Caki2 (cell line): ENCODE measurements around the gene BBS7. TPM values are rescaled to one million over a fixed set of nuclear protein-coding genes. Genes with fewer than 3 reads are reported as not detected.

Experiments used
- DNase-seq: peaks from one replicate; pipeline ENCODE4 v3.0.0-alpha.2; 2015; ENCODE audit warnings: low read depth
- in situ Hi-C: cut with HindIII; loops from 2 replicates; pipeline ENCODE4 v1.10.0; 2016; ENCODE audit warnings: low sequenced_read_pairs, low pct_unique_long_range_greater_than_20kb, mixed read lengths
- total RNA-seq: library from RNA; depleted of rRNA; stranded (reverse); fragments of >200 nt; shearing (Covaris generic); gene quantifications from 2 replicates; pipeline ENCODE4 v1.2.3, GENCODE V29; 2014; ENCODE audit warnings: low replicate concordance

BBS7 gene
- total RNA-seq, 1 experiment from 2014 or later = 16.8 TPM

DNA sequence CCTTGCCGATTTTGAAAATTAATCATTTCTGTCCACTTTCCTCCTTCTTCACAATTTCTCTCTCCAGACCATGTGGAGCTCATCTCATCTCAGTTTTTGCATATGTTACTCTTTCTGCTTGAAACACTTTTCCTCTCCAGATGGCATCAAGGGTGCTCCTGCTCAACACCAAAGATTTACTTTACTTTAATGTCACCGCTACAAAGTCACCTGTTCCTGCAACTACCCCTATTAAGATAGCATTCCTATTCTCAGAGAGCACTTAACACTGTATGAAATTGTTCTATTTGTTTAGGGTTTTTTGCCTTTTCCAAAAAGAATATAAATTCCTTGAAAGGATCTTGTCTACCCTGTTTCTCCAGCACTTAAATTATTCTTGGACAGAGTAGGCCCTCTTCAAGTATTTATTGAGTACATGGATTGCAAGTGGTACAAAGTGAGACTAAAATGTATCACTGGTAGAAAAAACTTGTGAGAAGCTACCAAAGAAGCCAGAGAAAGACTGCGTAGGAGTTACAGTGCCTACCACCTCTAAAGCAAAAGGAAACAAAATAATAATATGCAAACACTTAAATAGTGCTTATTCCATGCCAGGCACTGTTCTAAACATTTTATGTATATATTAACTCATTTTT lies 70.3 kb downstream of the BBS7 start:
- in situ Hi-C loops = no loop called here
- DNase-seq = no peak

GRCh38 chr4:121799208-121799823 lies 71.0 kb downstream of the BBS7 start:
- in situ Hi-C loops = no loop called here
- no peak for DNase-seq

DNA sequence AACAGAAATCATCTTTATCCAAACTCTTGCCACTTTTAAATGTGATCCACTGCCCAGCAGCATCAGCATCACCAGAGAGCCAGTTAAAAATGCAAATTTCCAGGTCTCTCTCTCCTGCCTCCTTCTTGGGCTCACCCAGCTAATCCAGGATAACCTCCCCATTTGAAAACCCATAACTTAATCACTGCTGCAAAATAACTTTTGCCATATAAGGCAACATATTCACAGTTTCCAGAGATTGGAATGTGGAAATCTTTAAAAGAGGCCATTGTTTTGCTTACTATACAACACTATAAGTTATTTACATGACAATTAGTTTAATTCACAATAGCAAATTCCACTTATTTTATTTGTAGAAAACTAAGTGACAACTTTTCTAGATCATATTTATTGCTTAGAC lies 74.0 kb downstream of the BBS7 start:
- DNase-seq = no peak
- in situ Hi-C loops = no loop called here

GRCh38 chr4:121794505-121795188 lies 75.6 kb downstream of the BBS7 start:
- DNase-seq = no peak
- in situ Hi-C loops = no loop called here

DNA sequence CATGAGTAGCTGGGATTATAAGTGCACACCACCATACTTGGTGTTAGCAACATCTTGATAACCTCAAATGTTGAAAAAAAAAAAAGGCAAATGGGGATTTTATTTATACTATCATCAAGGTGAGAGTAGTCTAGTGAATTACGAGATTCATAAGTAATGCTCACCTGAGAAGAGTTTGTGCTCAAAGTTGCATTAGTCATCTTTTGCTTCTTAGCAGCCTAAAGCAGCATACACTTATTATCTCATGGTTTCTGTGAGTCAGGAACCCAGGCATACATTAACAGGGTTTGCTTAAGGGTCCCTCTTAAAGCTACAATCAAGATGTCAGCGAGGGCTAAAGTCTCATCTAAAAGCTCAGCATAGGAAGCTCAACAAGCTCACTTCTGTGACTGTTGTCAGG lies 77.3 kb downstream of the BBS7 start:
- no peak for DNase-seq
- in situ Hi-C loops = no loop called here

DNA sequence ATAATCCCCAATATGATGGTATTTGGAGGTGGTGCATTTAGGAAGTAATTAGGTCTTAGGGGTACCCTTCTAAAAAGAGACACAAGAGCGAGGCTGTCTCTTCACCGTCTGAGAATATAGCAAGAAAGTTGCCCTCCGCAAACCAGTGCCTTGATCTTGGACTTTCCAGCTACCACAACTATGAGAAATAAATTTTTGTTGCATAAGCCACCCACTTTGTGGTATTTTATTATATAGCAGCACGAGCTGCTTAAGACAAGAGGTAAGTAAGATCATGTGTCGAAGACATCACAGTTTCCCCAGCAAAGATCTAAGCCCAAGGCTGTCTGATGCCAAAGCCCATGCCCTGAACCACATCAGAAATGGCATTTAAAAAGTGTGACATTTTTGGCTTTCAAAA lies 78.8 kb downstream of the BBS7 start:
- in situ Hi-C loops = no loop called here
- no peak for DNase-seq

DNA sequence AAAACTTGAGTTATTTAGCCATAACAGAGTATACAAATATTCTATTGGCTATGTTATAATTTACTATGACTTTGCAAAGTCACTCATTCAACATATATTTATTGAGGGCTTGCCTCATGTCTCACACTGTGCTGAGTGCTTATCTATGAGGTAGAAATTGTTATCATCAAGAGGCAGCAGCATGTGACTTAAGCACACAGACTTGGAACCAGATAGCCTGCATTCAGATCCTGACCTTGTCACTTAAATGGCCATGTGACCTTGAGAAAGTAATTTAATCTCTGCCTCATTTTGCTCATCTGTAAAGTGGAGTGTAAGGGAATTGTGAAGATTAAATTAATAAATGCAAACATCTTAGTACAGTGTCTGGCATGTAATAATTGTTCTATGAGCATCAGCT lies 79.3 kb downstream of the BBS7 start:
- DNase-seq = no peak
- in situ Hi-C loops = no loop called here

GRCh38 chr4:121789960-121790829 lies 80.1 kb downstream of the BBS7 start:
- in situ Hi-C loops = no loop called here
- DNase-seq = no peak

DNA sequence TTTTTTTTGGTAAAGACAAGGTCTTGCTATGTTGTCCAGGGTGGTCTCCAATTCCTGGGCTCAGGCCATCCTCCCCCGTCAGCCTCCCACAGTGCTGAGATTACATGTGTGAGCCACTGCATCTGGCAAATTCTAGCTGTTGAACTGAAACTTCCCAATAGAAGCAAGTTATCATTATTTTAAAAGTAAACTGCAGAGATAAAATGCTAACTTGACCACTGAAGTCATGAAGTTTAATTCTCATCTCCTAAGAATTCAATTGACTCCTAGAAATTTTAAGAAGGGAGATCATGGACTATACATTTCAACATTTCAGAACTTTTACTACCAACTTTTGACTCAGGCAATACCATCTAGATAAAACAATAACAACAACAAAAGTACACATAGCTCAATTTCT lies 80.8 kb downstream of the BBS7 start:
- in situ Hi-C loops = no loop called here
- DNase-seq = no peak

DNA sequence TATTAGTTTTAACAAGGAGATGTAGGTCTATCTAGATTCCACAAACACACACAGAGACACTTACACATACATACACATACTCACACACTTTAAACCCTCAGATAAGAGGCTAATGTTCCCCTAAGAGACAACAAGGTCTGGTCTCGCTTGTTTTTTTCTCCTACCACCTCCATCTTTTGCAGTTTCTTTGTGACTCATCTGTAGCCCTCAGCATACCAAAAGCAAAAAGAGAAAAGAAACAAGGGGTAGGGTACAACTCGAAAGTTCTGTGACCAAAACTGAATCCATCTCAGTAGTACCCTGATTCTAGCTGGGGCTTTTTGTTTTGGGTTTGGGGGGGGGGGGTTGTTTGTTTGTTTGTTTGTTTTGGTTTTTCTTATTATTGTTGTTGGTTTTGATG lies 81.4 kb downstream of the BBS7 start:
- DNase-seq = no peak
- in situ Hi-C loops = no loop called here

- no peak for DNase-seq
- in situ Hi-C loops = no loop called here
Observed at GRCh38 chr4:121786221-121786620, 84.1 kb downstream of the BBS7 start.

GRCh38 chr4:121785479-121785878 lies 84.8 kb downstream of the BBS7 start:
- in situ Hi-C loops = no loop called here
- no peak for DNase-seq

GRCh38 chr4:121784975-121785374 lies 85.3 kb downstream of the BBS7 start:
- in situ Hi-C loops = no loop called here
- no peak for DNase-seq

- in situ Hi-C loops = no loop called here
- no peak for DNase-seq
Observed at GRCh38 chr4:121784401-121784800, 85.9 kb downstream of the BBS7 start.

DNA sequence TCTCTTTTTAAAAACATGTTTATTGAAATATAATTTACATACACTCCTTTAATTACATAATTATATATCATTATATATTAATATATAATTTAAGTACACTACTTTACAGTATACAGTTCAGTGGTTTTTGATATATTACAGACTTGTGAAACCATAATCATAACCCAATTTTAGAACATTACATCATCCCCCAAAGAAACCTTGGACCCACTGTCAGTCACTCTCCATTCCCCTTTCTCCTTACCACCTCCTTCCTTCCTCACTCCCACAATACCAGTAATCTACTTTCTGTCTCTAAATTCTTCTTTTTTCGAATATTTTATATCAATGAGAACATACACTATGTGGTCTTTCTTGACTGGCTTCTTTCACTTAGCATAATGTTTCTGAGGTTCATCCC lies 87.1 kb downstream of the BBS7 start:
- in situ Hi-C loops = no loop called here
- no peak for DNase-seq

DNA sequence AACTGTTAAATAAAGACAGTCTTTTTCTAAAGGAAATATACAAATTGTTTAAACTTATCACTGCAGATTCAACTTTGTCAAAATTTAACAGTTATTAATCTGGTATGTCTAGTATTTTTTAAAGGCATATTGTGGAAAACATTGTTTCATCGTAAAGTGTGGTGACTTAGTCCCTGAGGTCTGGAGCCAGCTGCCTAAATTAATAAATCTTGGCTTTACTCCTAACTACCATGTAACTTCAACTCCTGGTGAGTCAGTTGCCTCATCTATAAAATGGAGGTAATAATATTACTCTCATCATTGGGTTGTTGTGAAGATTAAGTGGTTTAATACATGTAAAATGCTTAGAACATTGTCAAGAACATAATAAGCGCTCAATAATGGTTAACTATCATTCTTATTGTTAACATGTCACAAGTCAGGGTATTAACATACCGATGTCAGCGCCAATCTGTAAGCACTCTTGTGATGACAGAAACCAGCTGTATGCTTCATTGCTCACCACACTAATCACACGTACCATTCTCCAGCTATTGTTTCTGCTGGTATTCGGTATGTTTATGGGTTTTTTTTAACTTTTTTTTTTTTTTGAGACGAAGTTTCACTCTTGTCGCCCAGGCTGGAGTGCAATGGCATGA lies 91.2 kb downstream of the BBS7 start:
- no peak for DNase-seq
- in situ Hi-C loops = no loop called here

DNA sequence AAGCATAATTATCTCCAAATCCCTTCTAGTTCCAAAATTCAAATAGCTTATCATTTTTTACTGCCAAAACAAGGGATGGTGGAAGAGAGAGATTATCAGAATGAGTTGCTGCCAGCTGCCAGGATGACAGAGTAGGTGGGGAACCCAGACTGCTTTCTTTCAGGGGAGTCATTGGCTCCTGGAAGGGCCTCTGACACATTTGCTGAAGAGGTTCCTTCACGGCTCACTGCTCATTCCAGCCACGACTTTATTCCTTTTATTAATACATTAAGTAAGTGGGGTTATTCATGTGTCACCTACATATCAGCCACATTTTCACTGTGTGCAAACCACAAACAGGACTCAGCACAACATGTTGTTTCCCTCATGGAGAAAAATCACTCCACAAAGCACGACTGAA lies 92.6 kb downstream of the BBS7 start:
- in situ Hi-C loops = no loop called here
- peak; percentile 27 for DNase-seq

DNA sequence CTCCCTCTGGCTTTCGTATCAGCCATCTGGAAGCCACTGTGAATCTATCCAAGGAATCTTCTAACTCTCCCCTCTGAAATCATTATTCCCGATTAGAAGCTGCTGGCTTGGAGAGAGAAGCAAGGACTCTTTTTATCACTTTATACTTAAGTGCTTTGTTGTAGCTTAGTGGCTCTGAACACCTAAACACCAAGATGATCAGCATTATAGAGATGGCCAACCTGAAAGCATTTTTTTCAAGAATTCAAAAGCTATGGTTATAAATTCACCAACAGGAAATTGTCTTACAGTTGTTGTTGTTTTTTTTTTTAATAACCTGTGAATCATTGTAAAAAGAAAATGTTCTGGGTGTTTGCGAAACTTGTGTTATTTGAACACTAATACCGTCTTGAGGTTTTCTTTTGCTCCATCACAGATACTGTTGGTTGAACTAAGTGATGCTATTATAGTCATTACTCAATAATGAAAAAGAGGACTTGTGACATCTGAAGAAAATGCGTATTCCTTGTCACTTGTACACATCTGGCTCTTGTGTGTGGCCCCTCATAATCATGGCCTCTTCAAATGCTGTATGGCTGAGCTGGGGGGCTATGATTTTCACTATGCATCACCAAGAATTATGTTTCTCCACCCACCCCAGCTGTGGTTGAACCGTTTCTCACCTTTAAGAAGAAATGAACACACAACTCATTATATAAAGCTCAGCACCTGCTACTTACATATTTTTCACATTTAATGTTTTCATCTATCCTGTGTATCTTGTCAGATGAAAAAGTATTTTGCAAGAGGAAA lies 93.5 kb downstream of the BBS7 start:
- in situ Hi-C loops = no loop called here
- no peak for DNase-seq
